K562 (cell line): Measurements from ENCODE around the gene AMIGO1. TPM values are rescaled to one million over a fixed set of nuclear protein-coding genes. Genes with fewer than 3 reads are reported as not detected.
A peak's percentile ranks its signal among the peaks of the same experiment; 100 is the strongest.

ENCODE experiments used
- ATAC-seq: fragments of 200-7000 bp; cut with Tn5 transposase; 3 replicates; pipeline ENCODE4 v1.9.1; 2020; ENCODE audit warnings: moderate library complexity
- BruUV-seq: library from RNA; stranded (reverse); fragments of 400-500 nt; replicated peaks from 2 replicates; lab custom pipeline; 2021; lab: Mats Ljungman, UMichigan
- CTCF ChIA-PET: fragments of 300-600 bp; formaldehyde crosslinking; extraction: SDS; loops from one replicate; lab custom pipeline; 2021; ENCODE audit warnings: low intra/inter-chr PET ratio; lab: Yijun Ruan, JAX
- POLR2A ChIA-PET: fragments of 300-600, 350-650 bp; sonication (Branson Sonifier 250); formaldehyde crosslinking; extraction: SDS; loops from one replicate; lab custom pipeline; 2021; ENCODE audit warnings: antibody characterized with exemption, inconsistent platforms; lab: Yijun Ruan, JAX
- DNase-seq, 4 experiments: peaks; one replicate each; pipeline versions ENCODE4 v3.0.0 to v3.0.0-alpha.2; 2011 to 2018; ENCODE audit warnings: low spot score in 3 of 4, mixed read lengths in 3 of 4; ENCODE audit errors: extremely low read depth in 1 of 4
- FAIRE-seq: peaks from 2 replicates; lab custom pipeline; 2011; peaks lifted over from hg19 to GRCh38; lab: Jason Lieb, UNC
- H2AFZ ChIP-seq: 2 replicates; pipeline ENCODE4 v1.6.0; 2011; ENCODE audit warnings: low read depth, low read length, control low read depth, inconsistent platforms
- H3K27ac ChIP-seq: fragments of 200-600 bp; 3 replicates; pipeline ENCODE4 v1.8.0; 2011; ENCODE audit warnings: low read depth, mild to moderate bottlenecking, control low read depth, inconsistent platforms, low read length, moderate library complexity, mixed read lengths; ENCODE audit errors: extremely low read depth
- H3K27me3 ChIP-seq, 2 experiments: fragments of 300-600 bp in 1 of 2; 2 replicates in 1 of 2; 3 replicates in 1 of 2; pipeline versions ENCODE4 v1.6.0 to v1.8.0; 2011; ENCODE audit warnings: inconsistent platforms in 2 of 2, low read length in 2 of 2, mild to moderate bottlenecking in 1 of 2, mixed read lengths in 1 of 2, moderate library complexity in 1 of 2; ENCODE audit not compliant: control insufficient read depth in 2 of 2, insufficient read depth in 2 of 2
- H3K36me3 ChIP-seq: fragments of 300-600 bp; 3 replicates; pipeline ENCODE4 v1.8.0; 2011; ENCODE audit warnings: mild to moderate bottlenecking, low read length, inconsistent platforms; ENCODE audit not compliant: control insufficient read depth, insufficient read depth
- H3K4me1 ChIP-seq, 2 experiments: fragments of 200-600 bp in 1 of 2; replicated peaks in 1 of 2; 2 replicates in 1 of 2; 3 replicates in 1 of 2; pipeline versions ENCODE4 v1.5.1 to v1.8.0; 2011; ENCODE audit warnings: inconsistent platforms in 2 of 2, low read length in 2 of 2, mild to moderate bottlenecking in 1 of 2, mixed read lengths in 1 of 2, moderate library complexity in 1 of 2; ENCODE audit not compliant: control insufficient read depth in 2 of 2, insufficient read depth in 2 of 2
- H3K4me2 ChIP-seq: 2 replicates; pipeline ENCODE4 v1.6.1; 2011; ENCODE audit warnings: low read length, control low read depth, inconsistent platforms, mixed read lengths; ENCODE audit not compliant: insufficient read depth
- H3K4me3 ChIP-seq: fragments of 200-600 bp; sonication (generic), shearing (Covaris generic); 2 replicates; pipeline ENCODE4 v1.5.1; 2016; ENCODE audit warnings: control low read depth, inconsistent platforms
- H3K79me2 ChIP-seq: fragments of 200-600 bp; 3 replicates; pipeline ENCODE4 v1.8.0; 2011; ENCODE audit warnings: low read length, inconsistent platforms; ENCODE audit not compliant: control insufficient read depth, insufficient read depth
- H3K9ac ChIP-seq, 2 experiments: 2 replicates each; pipeline versions ENCODE4 v1.6.0 to v1.6.1; 2011; ENCODE audit warnings: low read depth in 2 of 2, low read length in 2 of 2, control low read depth in 1 of 2, inconsistent platforms in 1 of 2, mild to moderate bottlenecking in 1 of 2, mixed read lengths in 1 of 2; ENCODE audit not compliant: insufficient read depth in 1 of 2
- H3K9me1 ChIP-seq: one replicate; pipeline ENCODE4 v1.6.0; 2011; ENCODE audit warnings: inconsistent platforms, mild to moderate bottlenecking, low read length, moderate library complexity; ENCODE audit not compliant: control insufficient read depth, insufficient read depth
- H3K9me3 ChIP-seq: replicated peaks from 2 replicates; pipeline ENCODE4 v1.5.1; 2011; ENCODE audit warnings: low read depth, low read length, inconsistent platforms; ENCODE audit not compliant: control insufficient read depth, insufficient read depth
- H4K20me1 ChIP-seq: replicated peaks from 2 replicates; pipeline ENCODE4 v1.6.1; 2011; ENCODE audit warnings: low read length, inconsistent platforms, mixed read lengths; ENCODE audit not compliant: control insufficient read depth, insufficient read depth
- SIX5 ChIP-seq, 2 experiments: IDR thresholded peaks; 2 replicates each; pipeline ENCODE4 v1.6.1; 2011; ENCODE audit warnings: low read length in 2 of 2, borderline replicate concordance in 1 of 2, low read depth in 1 of 2, mild to moderate bottlenecking in 1 of 2, moderate library complexity in 1 of 2; ENCODE audit not compliant: insufficient read depth in 1 of 2
- TFE3 ChIP-seq: fragments of 450-650 bp; formaldehyde crosslinking; IDR thresholded peaks from 2 replicates; pipeline ENCODE4 v1.4.0; 2020; ENCODE audit warnings: mild to moderate bottlenecking, mixed read lengths
- WGBS: fragments of 100-300 bp; shearing (Covaris generic); methylation state at CpG from one replicate; pipeline ENCODE4 v1.1.6; 2016; ENCODE audit warnings: low coverage, mixed read lengths; ENCODE audit not compliant: insufficient coverage; ENCODE audit errors: missing lambda C conversion rate; 5-methylcytosine and 5-hydroxymethylcytosine counted together
- in situ Hi-C: fragments of 300-500 bp; cut with MboI; formaldehyde crosslinking; loops from 4 replicates; pipeline ENCODE4 v1.15.0; 2018; ENCODE audit warnings: inconsistent platforms, mixed read lengths
- intact Hi-C: fragments of 100-400 bp; cut with micrococcal nuclease; formaldehyde crosslinking; loops from 2 replicates; pipeline ENCODE4 v1.14.2; 2022
- polyA plus RNA-seq, 8 experiments: library from polyadenylated mRNA; depleted of rRNA in 4 of 8; stranded (reverse) in 5 of 8; unstranded in 3 of 8; fragments of >200 nt; fragmentation: Nextera tagmentation in 2 of 8; fragmentation: Illumina TruSeq in 1 of 8; extraction: Ambion mirVana in 2 of 8; extraction: Trizol in 1 of 8; gene quantifications; 2 replicates each; pipeline versions ENCODE4 v1.2.1 to v1.2.3, GENCODE V29; 2011 to 2014; ENCODE audit warnings: inconsistent platforms in 1 of 8, missing spikeins in 1 of 8
- total RNA-seq, 7 experiments: library from RNA; depleted of rRNA in 6 of 7; stranded (reverse); fragments of >200 nt in 6 of 7; fragmentation: Illumina TruSeq in 2 of 7; extraction: Trizol in 2 of 7; gene quantifications; 2 replicates each; pipeline versions ENCODE4 v1.2.1 to v1.2.3, GENCODE V29; 2011 to 2021; ENCODE audit warnings: low replicate concordance in 1 of 7
- TF ChIP-seq, protein P1 (sequence below): fragments of 200-800 bp; sonication (Bioruptor generic); IDR thresholded peaks from 2 replicates; pipeline ENCODE4 v1.6.1; 2017; ENCODE audit warnings: missing genetic modification characterization, missing compliant biosample characterization
- TF ChIP-seq, protein P2 (sequence below): fragments of 250-450 bp; sonication (Bioruptor Pico); IDR thresholded peaks from 2 replicates; pipeline ENCODE4 v1.8.0; 2022; ENCODE audit warnings: inconsistent platforms
- TF ChIP-seq, protein P3 (sequence below): sonication (generic); formaldehyde crosslinking; IDR thresholded peaks from 2 replicates; pipeline ENCODE4 v1.8.0; 2022; ENCODE audit warnings: mild to moderate bottlenecking, missing genetic modification reagents

Gene AMIGO1
- total and polyA plus RNA-seq, 9 of the 15 experiments (the other 6 are each of a cell fraction or from before 2014, with no cell fraction given): 0.24 to 1.0 (median 0.54) TPM

- peak; percentile 62 for TF ChIP-seq TFE3 (CRISPR knock-in tag)
- TF ChIP-seq, protein P1, sequence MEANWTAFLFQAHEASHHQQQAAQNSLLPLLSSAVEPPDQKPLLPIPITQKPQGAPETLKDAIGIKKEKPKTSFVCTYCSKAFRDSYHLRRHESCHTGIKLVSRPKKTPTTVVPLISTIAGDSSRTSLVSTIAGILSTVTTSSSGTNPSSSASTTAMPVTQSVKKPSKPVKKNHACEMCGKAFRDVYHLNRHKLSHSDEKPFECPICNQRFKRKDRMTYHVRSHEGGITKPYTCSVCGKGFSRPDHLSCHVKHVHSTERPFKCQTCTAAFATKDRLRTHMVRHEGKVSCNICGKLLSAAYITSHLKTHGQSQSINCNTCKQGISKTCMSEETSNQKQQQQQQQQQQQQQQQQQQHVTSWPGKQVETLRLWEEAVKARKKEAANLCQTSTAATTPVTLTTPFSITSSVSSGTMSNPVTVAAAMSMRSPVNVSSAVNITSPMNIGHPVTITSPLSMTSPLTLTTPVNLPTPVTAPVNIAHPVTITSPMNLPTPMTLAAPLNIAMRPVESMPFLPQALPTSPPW (CRISPR knock-in tag): peak; percentile 33; the same call in 1 of the 2 replicates
Measured at GRCh38 chr1:109466452-109467300, 42.9 kb downstream of the AMIGO1 start, which contains the start of gene SYPL2 (continued).

DNA sequence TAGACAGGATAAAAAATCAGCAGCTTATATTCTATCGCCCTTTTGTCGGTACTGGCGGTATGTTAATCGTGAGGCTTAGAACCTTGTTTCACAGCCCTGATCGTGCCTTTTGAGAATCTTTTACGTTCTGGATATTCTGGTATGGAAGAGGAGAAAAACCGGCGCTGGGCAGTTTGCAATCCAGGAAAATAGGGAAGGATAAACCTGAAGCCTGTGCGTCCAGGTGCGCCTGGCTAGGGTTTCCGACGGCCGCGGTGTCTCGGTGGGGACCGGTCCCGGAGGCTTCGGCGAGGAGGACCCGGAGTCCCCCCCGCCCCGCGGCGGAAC, 43.4 kb downstream of the AMIGO1 start:
- H3K9ac ChIP-seq: peak overlapping the region in 1 of 2 experiments; percentile 83; a peak in 3 of 4 replicates
- CTCF ChIA-PET: no interaction called here
- H3K4me1 ChIP-seq: peaks cover 0 to 11% of the 10 kb centered on the region in 2 experiments; a peak in 3 of 5 replicates
- FAIRE-seq (no peak), ATAC-seq (no peak), DNase-seq (peak in 1 of 4 experiments; percentile 7)
- in situ Hi-C loops: no loop called here
- no TSS peak for BruUV-seq
- POLR2A ChIA-PET: no interaction called here
- no peaks in the 10 kb centered on the region for H3K9me1 ChIP-seq
- H2AFZ ChIP-seq: peak overlapping the region; percentile 71
- no peaks in the 10 kb centered on the region; the same call in 1 of the 2 replicates for H4K20me1 ChIP-seq
- H3K9me3 ChIP-seq: no peaks in the 10 kb centered on the region
- peak overlapping the region; percentile 38 for H3K4me3 ChIP-seq
- peak overlapping the region; percentile 64; the same call in 1 of the 2 replicates for H3K4me2 ChIP-seq
- 13% methylated on average over 23 of the region's 24 CpGs for WGBS
- no peaks in the 10 kb centered on the region for H3K79me2 ChIP-seq
- H3K27me3 ChIP-seq: peaks cover 58 to 60% of the 10 kb centered on the region in 2 experiments
- no peak overlapping the region for H3K27ac ChIP-seq
- intact Hi-C loops: no loop called here
- TF ChIP-seq, protein P2, sequence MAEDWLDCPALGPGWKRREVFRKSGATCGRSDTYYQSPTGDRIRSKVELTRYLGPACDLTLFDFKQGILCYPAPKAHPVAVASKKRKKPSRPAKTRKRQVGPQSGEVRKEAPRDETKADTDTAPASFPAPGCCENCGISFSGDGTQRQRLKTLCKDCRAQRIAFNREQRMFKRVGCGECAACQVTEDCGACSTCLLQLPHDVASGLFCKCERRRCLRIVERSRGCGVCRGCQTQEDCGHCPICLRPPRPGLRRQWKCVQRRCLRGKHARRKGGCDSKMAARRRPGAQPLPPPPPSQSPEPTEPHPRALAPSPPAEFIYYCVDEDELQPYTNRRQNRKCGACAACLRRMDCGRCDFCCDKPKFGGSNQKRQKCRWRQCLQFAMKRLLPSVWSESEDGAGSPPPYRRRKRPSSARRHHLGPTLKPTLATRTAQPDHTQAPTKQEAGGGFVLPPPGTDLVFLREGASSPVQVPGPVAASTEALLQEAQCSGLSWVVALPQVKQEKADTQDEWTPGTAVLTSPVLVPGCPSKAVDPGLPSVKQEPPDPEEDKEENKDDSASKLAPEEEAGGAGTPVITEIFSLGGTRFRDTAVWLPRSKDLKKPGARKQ (CRISPR knock-in tag): peak; percentile 43; the same call in 1 of the 2 replicates
- TF ChIP-seq SIX5 (IDR thresholded peaks at IDR 0.05; ENCODE audit: borderline replicate concordance in 1 of 2, insufficient read depth in 1 of 2, low read depth in 1 of 2, low read length in 2 of 2): no peak
- TF ChIP-seq, protein P3, sequence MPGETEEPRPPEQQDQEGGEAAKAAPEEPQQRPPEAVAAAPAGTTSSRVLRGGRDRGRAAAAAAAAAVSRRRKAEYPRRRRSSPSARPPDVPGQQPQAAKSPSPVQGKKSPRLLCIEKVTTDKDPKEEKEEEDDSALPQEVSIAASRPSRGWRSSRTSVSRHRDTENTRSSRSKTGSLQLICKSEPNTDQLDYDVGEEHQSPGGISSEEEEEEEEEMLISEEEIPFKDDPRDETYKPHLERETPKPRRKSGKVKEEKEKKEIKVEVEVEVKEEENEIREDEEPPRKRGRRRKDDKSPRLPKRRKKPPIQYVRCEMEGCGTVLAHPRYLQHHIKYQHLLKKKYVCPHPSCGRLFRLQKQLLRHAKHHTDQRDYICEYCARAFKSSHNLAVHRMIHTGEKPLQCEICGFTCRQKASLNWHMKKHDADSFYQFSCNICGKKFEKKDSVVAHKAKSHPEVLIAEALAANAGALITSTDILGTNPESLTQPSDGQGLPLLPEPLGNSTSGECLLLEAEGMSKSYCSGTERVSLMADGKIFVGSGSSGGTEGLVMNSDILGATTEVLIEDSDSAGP (CRISPR knock-in tag): peak; percentile 81; the same call in 1 of the 2 replicates
- H3K36me3 ChIP-seq: no peaks in the 10 kb centered on the region
